Urothelium cell line (cell line): Measurements from ENCODE around the gene SPTY2D1.
A peak's percentile ranks its signal among the peaks of the same experiment; 100 is the strongest.
"Not testable (repeated sequence)": the region's sequence is repeated elsewhere in the genome, so short reads cannot be mapped to it uniquely, and the experiment has no call there.

ENCODE experiments used
- DNase-seq: peaks from one replicate; pipeline ENCODE4 v3.0.0; 2011; ENCODE audit warnings: low spot score, mixed read lengths
- FAIRE-seq: peaks from 2 replicates; lab custom pipeline; 2011; peaks lifted over from hg19 to GRCh38; lab: Jason Lieb, UNC

SPTY2D1 gene

DNA sequence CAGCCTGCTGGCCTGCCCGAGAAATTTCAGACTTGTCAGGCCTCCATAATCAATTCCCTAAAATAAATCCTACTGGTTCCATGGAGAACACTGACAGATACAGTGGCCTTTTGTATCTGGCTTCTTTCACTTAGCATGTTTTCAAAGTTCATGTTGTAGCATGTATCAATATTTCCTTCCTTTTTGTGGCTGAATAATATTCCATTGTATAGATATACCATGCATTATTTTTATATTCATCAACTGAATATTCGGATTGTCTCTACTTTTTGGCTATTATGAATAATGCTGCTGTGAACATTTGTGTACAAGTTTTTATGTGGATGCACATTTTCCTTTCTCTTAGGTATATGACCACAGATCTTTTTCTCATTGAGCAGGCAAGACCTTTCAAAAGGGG is 10.4 kb downstream of the SPTY2D1 start:
- DNase-seq (no peak), FAIRE-seq (no peak)

DNA sequence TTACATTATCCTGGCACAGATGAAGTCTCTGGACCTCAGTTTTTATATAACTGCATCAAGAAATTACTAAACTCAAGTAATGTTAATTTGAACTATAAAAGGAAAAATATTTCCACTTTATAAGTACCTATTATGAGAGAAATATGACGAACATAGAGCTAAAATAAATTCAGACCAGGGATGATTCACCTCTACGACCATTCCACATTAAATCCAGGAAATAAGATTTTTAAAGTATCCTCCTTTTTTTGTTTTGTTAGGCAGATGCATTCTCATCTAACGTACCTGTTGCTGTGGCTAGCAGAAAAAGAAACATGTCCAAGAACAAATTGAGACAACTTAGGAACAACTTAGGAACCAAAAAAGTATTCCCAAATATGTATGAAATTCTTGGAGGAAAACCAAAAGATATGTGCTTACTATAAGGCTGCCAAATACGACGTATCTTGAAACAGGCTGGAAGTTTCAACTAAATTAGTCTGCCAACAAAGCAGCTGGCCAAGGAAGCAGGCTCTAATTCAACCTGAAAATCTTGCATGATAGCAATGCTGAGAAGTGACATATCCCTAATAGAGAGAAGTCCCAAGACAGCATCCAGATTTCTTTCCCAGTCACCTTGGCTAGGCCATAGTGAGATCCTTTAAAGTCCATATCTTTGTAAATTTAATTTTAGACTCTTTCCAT is 15.7 kb downstream of the SPTY2D1 start:
- no peak for FAIRE-seq
- DNase-seq = no peak

DNA sequence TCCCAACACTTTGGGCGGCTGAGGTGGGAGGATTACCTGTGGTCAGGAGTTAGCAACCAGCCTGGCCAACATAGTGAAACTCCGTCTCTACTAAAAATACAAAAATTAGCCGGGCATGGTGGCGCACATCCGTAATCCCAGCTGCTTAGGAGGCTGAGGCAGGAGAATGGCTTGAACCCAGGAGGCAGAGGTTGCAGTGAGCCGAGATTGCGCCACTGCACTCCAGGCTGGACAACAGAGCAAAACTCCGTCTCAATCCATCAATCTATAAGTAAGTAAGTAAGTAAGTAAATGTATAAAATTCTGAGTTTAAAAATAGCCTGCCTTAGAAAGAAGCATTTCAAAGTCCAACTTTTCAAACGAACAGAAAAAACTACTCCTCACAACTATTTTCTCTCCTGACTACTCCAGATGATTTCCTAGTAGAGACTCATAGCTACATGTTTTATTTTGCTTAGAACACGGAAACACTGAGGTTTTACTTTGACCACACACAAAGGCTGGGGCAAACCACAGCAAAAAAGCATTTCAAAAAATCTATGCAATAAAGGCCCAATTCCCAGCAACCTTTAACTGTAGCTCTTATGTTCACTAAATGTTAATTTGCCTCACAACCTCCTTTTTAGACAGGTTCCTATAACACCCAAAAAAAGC is 16.3 kb downstream of the SPTY2D1 start:
- DNase-seq (no peak), FAIRE-seq (no peak)

DNA sequence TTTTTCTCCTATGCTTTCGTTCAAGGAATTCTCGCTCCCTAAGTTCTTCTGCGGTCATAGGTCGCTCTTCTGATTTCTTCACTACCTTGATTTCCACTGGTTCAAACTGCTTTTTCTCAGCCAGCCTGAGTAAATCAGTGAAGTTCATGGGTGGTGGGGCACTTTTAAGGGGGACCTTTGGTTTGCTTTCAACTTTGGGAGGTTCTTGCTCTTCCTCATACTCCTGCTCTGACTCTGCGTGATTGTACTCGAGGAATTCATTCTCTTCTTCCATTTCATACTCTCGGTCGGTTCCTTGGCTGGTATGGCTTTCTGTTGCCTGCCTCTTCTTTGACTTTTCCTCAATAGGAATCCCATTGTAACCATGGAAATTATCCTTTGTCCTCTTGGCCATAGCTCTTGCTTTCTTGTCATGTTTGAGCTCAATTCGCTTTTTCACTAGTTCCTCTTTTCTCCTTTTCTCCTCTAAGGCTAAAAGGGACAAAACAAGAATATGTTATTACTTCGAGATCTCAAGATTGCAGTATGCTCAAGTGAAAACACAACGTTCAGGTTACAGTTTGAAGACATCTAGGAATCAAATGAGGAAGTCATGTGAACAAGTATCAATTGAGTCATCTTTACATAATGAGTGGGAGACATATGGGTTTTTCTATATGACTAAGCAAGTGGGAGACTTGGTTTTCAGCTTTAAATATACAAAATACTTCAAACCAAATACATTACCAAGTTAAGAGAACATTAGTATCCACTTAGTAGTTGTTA is 18.3 kb downstream of the SPTY2D1 start:
- no peak for DNase-seq
- no peak for FAIRE-seq

- DNase-seq = no peak
- no peak for FAIRE-seq
These were observed 19.5 kb downstream of the SPTY2D1 start for GRCh38 chr11:18614667-18615066.

DNA sequence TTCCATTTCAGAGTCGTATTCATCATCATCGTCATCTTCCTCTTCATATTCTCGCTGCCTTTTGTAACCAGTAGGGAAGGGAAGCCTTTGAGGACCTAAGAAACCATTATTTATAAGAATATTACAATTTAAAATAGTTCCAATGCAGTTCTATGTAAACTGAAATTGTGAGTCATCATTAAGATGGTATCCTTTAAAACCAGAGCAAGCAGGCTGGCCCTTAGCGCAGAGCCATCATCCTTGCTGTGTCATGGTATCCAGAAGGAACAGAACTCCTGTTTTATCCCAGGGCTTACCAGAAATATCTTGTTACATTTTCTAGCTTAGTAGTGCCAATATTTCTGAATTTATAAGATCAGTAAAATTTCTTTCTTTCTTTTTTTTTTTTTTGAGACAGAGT is 21.7 kb downstream of the SPTY2D1 start:
- DNase-seq = no peak
- no peak for FAIRE-seq

- DNase-seq (no peak), FAIRE-seq (no peak)
These were observed 22.9 kb downstream of the SPTY2D1 start for GRCh38 chr11:18611196-18611595.

GRCh38 chr11:18608376-18608775 is 25.8 kb downstream of the SPTY2D1 start:
- FAIRE-seq (no peak), DNase-seq (no peak)

GRCh38 chr11:18600915-18601569 is 33.1 kb downstream of the SPTY2D1 start:
- no peak for FAIRE-seq

GRCh38 chr11:18599739-18600230 is 34.4 kb downstream of the SPTY2D1 start, which contains the start of gene MISFA:
MISFA (plus strand) TSS chr11:18599789; CDS start chr11:18599929, 140 bp downstream.
- FAIRE-seq = no peak

More at GRCh38 chr11:18600915-18601569, 33.1 kb downstream of the SPTY2D1 start:
- no peak for DNase-seq

GRCh38 chr11:18594999-18595749 is 39.0 kb downstream of the SPTY2D1 start:
- no peak for DNase-seq
- no peak for FAIRE-seq

More at GRCh38 chr11:18599739-18600230, 34.4 kb downstream of the SPTY2D1 start, which contains the start of gene MISFA:
- DNase-seq = no peak

DNA sequence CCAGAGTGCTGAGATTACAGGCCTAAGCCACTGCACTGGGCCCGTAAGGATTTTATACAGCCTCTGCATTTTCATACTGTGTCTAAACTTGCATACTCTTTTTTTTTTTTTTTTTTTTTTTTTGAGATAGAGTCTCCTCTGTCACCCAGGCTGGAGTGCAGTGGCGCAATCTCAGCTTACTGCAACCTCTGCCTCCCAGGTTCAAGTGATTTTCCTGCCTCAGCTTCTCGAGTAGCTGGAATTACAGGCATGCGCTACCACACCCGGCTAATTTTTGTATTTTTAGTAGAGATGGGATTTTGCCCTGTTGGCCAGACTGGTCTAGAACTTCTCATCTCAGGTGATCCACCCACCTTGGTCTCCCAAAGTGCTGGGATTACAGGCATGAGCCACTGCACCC is 40.1 kb downstream of the SPTY2D1 start:
- not testable (repeated sequence) for DNase-seq, FAIRE-seq

DNA sequence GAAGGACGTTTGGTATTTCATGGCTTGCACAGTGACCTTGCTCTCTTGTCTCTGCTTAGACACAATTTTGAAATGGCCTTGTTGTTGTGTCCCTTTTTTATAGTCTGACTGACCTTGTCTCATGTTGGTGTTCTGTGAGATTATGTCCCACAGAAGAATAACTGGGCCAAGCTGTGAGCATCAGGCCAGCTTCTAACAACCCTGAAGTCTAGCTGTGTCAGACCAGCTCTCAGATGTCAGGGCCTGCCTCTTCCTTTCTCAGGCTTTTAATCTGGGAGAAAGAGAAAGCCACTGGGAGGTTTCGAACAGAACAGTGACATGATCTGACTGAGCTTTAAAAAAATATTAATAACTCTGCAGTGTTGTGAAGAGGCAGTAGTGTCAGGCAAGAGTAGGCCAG is 43.6 kb downstream of the SPTY2D1 start:
- no peak for DNase-seq
- FAIRE-seq = no peak

GRCh38 chr11:18588297-18589252 is 45.6 kb downstream of the SPTY2D1 start, which contains the start of gene UEVLD:
UEVLD (minus strand) TSS chr11:18588734; CDS start chr11:18588654, 80 bp downstream.
- DNase-seq (peak; percentile 94), FAIRE-seq (no peak)

DNA sequence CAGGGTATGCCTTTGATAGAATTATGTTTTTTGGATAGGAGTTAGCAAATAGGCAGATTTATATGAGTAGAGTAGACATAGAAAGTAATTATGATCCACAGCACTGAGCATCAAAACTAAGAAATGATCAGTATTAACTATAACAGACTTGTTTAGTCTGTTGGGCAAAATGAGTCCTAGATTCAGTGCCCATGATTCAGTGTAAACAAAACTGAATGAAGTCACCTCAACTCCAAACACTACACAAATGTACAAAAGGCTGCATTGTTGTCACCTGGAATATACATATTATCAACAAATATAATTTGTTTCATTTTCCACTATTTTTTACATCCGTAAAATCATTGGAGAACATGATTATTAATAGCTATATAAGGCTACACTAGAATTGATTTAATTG is 52.3 kb downstream of the SPTY2D1 start:
- DNase-seq = no peak
- no peak for FAIRE-seq

DNA sequence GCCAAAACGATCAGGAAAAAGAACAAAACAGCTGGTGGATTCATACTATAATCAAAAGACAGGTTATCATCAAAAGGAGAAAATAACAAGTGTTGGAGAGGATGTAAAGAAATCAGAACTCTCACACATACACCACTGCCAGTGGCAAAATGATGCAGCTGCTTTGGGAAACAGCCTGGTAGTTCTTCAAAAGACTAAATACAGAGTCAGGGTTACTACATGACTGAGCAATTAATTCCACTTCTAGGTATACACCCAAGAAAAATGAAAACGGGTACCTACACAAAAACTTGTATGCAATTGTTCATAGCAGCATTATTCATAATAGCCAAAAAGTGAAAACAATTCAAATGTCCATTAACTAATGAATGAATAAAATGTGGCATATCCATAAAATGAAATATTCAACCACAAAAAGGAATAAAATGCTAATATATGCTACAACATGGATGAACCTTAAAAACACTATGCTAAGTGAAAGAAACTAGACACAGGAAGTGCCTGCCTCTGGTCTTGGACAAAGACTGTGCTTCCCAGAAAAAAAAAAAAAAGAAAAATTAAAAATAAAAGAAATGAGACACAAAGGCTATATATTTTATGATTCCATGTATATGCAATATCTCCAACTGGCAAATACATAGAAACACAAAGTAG is 53.9 kb downstream of the SPTY2D1 start:
- FAIRE-seq (no peak), DNase-seq (no peak)

DNA sequence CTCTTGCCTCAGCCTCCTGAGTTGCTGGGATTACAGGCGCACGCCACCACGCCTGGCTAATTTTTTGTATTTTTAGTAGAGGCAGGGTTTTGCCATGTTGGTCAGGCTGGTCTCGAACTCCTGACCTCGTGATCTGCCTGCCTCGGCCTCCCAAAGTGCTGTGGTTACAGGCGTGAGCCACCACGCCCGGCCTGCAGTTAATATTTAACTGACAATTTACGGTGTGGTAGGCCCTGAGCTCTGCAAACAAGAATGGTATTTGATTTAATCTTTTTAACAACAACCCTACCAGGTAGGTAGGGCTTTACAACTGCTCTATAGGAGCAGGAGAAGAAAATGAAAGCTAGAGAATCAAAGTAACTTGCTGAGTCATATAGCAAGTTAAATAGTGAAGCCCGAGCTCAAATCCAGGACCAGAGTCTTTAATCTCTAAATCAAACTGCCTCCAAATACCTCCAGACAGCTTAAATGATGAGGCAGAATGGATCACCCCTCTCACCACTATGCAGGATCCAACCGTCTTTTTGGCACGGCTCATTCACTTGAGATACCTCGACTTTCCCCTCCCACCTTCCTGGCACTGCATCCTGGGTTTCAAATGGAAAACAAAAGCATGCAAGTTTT is 55.1 kb downstream of the SPTY2D1 start:
- FAIRE-seq = no peak
- DNase-seq = no peak

DNA sequence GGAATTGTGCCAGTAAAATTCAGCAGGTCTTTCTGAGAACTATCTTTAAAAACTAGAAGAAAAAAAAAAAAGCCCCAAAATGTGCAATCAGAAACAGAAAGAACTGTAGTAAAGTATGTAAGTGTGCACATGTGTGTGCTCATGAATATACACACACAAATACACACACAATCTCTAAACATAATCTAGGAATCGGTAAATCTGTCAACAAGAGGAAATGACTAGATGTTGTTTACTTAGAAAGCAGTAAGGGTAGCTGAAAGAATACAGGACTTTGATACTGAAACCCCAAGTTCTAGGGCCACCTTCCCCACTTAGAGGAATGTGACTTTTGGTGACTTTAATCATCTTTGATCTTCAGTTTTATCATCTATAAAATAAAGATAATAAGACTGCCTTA is 58.8 kb downstream of the SPTY2D1 start:
- FAIRE-seq (no peak), DNase-seq (no peak)
